Measurements from ENCODE around the gene TDRD3. TPM values are rescaled to one million over a fixed set of nuclear protein-coding genes. Genes with fewer than 3 reads are reported as not detected.

Gene TDRD3
- polyA plus RNA-seq, 1 experiment = 3.9 TPM

DNA sequence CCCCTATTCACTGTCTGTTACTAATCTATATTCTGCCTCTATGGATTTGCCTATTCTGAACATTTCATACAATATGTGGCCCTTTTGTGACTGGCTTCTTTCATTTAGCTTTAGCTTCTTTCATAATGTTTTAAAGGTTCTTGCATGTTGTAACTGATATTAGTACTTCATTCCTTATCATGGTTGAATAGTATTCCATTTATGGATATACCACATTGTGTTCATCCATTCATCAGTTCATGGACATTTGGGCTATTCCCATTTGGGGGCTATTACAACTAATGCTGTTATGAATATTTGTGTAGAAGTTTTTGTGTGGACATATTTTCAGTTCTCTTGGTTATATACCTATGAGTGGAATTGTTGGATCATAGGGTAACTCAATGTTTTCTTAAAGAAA is 44.4 kb upstream of the TDRD3 start:
- ChIA-PET CTCF (no interaction called here), POLR2A (no interaction called here)
- no peak for DNase-seq (ENCODE audit: low read depth)

DNA sequence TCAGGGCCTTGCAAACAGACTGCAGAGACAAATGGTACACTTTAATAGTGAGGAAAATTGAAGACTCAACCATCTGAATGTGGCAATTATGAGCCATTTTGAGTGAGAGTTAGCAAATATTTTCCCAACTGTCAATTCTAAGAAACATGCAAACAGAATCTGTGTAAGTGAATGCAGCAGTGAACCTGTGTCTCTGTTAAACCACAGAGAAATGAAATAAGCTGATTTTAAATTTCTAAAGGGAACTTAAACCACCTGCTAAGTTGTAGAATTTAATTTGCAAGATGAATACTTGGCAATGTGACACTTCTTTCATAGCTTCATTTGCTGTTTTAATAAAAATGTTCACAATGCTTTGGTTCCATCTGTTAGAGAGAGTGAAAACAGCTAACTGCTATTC is 42.0 kb upstream of the TDRD3 start:
- ChIA-PET POLR2A (no interaction called here), CTCF (interaction anchor here (2.1 kb wide), 1 partner anchor 15 kb away, joined by 10 read pairs; no protein-coding TSS in a partner anchor)
- Histone ChIP-seq H3K36me3 (ENCODE audit: control insufficient read depth, insufficient read depth, low read length) (no peaks in the 10 kb centered on the region), H3K4me3 (ENCODE audit: low read depth, low read length) (no peak overlapping the region), H3K27me3 (ENCODE audit: control insufficient read depth, insufficient read depth, low read length) (no peaks in the 10 kb centered on the region)
- TF ChIP-seq, protein P1, sequence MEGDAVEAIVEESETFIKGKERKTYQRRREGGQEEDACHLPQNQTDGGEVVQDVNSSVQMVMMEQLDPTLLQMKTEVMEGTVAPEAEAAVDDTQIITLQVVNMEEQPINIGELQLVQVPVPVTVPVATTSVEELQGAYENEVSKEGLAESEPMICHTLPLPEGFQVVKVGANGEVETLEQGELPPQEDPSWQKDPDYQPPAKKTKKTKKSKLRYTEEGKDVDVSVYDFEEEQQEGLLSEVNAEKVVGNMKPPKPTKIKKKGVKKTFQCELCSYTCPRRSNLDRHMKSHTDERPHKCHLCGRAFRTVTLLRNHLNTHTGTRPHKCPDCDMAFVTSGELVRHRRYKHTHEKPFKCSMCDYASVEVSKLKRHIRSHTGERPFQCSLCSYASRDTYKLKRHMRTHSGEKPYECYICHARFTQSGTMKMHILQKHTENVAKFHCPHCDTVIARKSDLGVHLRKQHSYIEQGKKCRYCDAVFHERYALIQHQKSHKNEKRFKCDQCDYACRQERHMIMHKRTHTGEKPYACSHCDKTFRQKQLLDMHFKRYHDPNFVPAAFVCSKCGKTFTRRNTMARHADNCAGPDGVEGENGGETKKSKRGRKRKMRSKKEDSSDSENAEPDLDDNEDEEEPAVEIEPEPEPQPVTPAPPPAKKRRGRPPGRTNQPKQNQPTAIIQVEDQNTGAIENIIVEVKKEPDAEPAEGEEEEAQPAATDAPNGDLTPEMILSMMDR (IDR thresholded peaks at IDR 0.05; ENCODE audit: insufficient read depth, low read depth, low read length) = no peak
- DNase-seq (ENCODE audit: low read depth) = no peak

More for the DNA sequence above, 44.4 kb upstream of the TDRD3 start:
- peaks cover 3% of the 10 kb centered on the region; the same call in 1 of the 2 replicates for H3K27me3 ChIP-seq (ENCODE audit: control insufficient read depth, insufficient read depth, low read length)
- H3K36me3 ChIP-seq (ENCODE audit: control insufficient read depth, insufficient read depth, low read length) = no peaks in the 10 kb centered on the region
- no peak overlapping the region for H3K4me3 ChIP-seq (ENCODE audit: low read depth, low read length)
- TF ChIP-seq, protein P1 (IDR thresholded peaks at IDR 0.05; ENCODE audit: insufficient read depth, low read depth, low read length) = no peak

GRCh38 chr13:60356970-60357369 is 40.0 kb upstream of the TDRD3 start:
- ChIA-PET POLR2A (no interaction called here), CTCF (no interaction called here)
- Histone ChIP-seq H3K36me3 (ENCODE audit: control insufficient read depth, insufficient read depth, low read length) (no peaks in the 10 kb centered on the region), H3K27me3 (ENCODE audit: control insufficient read depth, insufficient read depth, low read length) (no peaks in the 10 kb centered on the region), H3K4me3 (ENCODE audit: low read depth, low read length) (no peak overlapping the region)
- DNase-seq (ENCODE audit: low read depth) = no peak
- TF ChIP-seq, protein P1 (IDR thresholded peaks at IDR 0.05; ENCODE audit: insufficient read depth, low read depth, low read length) = no peak

DNA sequence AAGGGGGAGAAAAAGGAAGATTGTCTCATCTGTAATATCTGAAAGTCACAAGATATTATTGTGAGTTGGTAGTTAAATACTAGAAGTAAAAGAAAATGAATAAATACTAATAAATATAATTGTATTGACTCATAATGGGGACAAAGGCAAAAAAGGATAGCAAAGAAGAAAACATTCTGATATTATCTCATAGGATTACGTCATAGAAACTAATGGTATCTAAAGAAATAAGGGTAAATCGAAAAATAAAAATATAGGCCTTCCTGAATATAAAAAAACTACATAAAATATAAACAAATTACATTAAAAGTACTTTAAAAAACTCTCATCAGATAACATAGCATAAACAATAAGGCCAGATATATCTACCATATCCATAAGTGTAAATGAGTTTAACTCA is 38.6 kb upstream of the TDRD3 start:
- ChIA-PET CTCF (no interaction called here), POLR2A (no interaction called here)
- TF ChIP-seq, protein P1 (IDR thresholded peaks at IDR 0.05; ENCODE audit: insufficient read depth, low read depth, low read length) = no peak
- Histone ChIP-seq H3K4me3 (ENCODE audit: low read depth, low read length) (no peak overlapping the region), H3K36me3 (ENCODE audit: control insufficient read depth, insufficient read depth, low read length) (no peaks in the 10 kb centered on the region), H3K27me3 (ENCODE audit: control insufficient read depth, insufficient read depth, low read length) (no peaks in the 10 kb centered on the region)
- DNase-seq (ENCODE audit: low read depth) = no peak

GRCh38 chr13:60363288-60363687 is 33.7 kb upstream of the TDRD3 start:
- Histone ChIP-seq H3K36me3 (ENCODE audit: control insufficient read depth, insufficient read depth, low read length) (no peaks in the 10 kb centered on the region), H3K4me3 (ENCODE audit: low read depth, low read length) (no peak overlapping the region), H3K27me3 (ENCODE audit: control insufficient read depth, insufficient read depth, low read length) (no peaks in the 10 kb centered on the region)
- CTCF ChIA-PET = no interaction called here
- POLR2A ChIA-PET = no interaction called here
- no peak for DNase-seq (ENCODE audit: low read depth)
- TF ChIP-seq, protein P1 (IDR thresholded peaks at IDR 0.05; ENCODE audit: insufficient read depth, low read depth, low read length) = no peak

All from BJ (cell line).